ENCODE data around the gene IQCC.

IQCC gene

DNA sequence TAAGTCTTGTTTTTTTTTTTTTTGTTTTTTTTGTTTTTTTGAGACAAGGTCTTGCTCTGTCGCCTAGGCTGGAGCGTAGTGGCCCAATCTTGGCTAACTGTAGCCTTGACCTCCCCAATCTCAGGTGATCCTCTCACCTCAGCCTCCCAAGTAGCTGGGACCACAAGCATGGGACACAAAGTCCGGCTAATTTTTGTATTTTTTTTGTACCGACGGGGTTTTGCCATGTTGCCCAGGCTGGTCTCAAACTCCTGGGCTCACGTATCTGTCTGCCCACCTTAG is 51.7 kb downstream of the IQCC start:
- no peak for DNase-seq (ENCODE audit: low spot score)
